B cell (primary cell): ENCODE measurements around the gene MPHOSPH8. TPM values are rescaled to one million over a fixed set of nuclear protein-coding genes. Genes with fewer than 3 reads are reported as not detected.

Experiments used
- ATAC-seq: fragments of 200-7000 bp; cut with Tn5 transposase; one replicate; pipeline ENCODE4 v1.10.0; 2021; ENCODE audit warnings: low read depth, mild to moderate bottlenecking, moderate number of reproducible peaks, moderate library complexity
- CTCF ChIA-PET: fragments of 350-600 bp; sonication (Branson Sonifier 250); formaldehyde crosslinking; loops from one replicate; lab custom pipeline; 2021; ENCODE audit warnings: antibody characterized with exemption, inconsistent platforms; lab: Charles Lee
- POLR2A ChIA-PET: fragments of 350-600 bp; sonication (Branson Sonifier 250); formaldehyde crosslinking; loops from one replicate; lab custom pipeline; 2021; ENCODE audit warnings: antibody characterized with exemption; lab: Charles Lee
- DNase-seq: peaks from one replicate; pipeline ENCODE4 v3.0.0; 2013
- H2AFZ ChIP-seq: 2 replicates; pipeline ENCODE4 v1.6.1; 2012; ENCODE audit warnings: mild to moderate bottlenecking, low read depth, low read length; ENCODE audit not compliant: insufficient read depth, poor library complexity, severe bottlenecking
- H3K27ac ChIP-seq, 2 donors: 1 replicate in 1 of 2; 2 replicates in 1 of 2; pipeline ENCODE4 v1.5.1; 2012 to 2013; ENCODE audit warnings: low read length in 2 of 2, mild to moderate bottlenecking in 2 of 2, moderate library complexity in 1 of 2
- H3K27me3 ChIP-seq, 4 experiments: fragments of 200-600 bp in 1 of 4; sonication (generic) in 1 of 4; replicated peaks in 1 of 4; 1 replicate in 2 of 4; 2 replicates in 2 of 4; pipeline versions ENCODE4 v1.6.1 to v1.7.0; 2013 to 2016; ENCODE audit warnings: low read length in 3 of 4, mild to moderate bottlenecking in 2 of 4, mixed read lengths in 1 of 4, moderate library complexity in 1 of 4; ENCODE audit not compliant: insufficient read depth in 4 of 4, control insufficient read depth in 3 of 4; ENCODE audit errors: control extremely low read depth in 1 of 4
- H3K36me3 ChIP-seq, 2 experiments: replicated peaks in 1 of 2; 1 replicate in 1 of 2; 2 replicates in 1 of 2; pipeline versions ENCODE4 v1.6.1 to v1.7.1; 2013; ENCODE audit warnings: low read length in 1 of 2; ENCODE audit not compliant: insufficient read depth in 2 of 2, control insufficient read depth in 1 of 2; ENCODE audit errors: control extremely low read depth in 1 of 2, extremely low read depth in 1 of 2
- H3K4me1 ChIP-seq, 2 donors: fragments of 200-600 bp in 1 of 2; sonication (generic) in 1 of 2; 1 replicate in 1 of 2; 2 replicates in 1 of 2; pipeline versions ENCODE4 v1.5.1 to v1.6.1; 2013 to 2017; ENCODE audit warnings: low read length in 2 of 2; ENCODE audit not compliant: control insufficient read depth in 2 of 2, insufficient read depth in 2 of 2
- H3K4me2 ChIP-seq: replicated peaks from 2 replicates; pipeline ENCODE3; 2012; ENCODE audit warnings: mild to moderate bottlenecking, low read depth, low read length; ENCODE audit not compliant: poor library complexity, severe bottlenecking
- H3K4me3 ChIP-seq, 5 experiments: fragments of 200-600 bp in 1 of 5; sonication (generic) in 1 of 5; 1 replicate in 3 of 5; 2 replicates in 2 of 5; pipeline versions ENCODE4 v1.5.1 to v1.7.0; 2011 to 2016; ENCODE audit warnings: low read length in 4 of 5, mild to moderate bottlenecking in 4 of 5, low read depth in 2 of 5, control low read depth in 1 of 5, moderate library complexity in 1 of 5; ENCODE audit not compliant: insufficient read depth in 1 of 5; ENCODE audit errors: control extremely low read depth in 1 of 5, extremely low read depth in 1 of 5
- H3K79me2 ChIP-seq: fragments of 200-600 bp; sonication (generic); one replicate; pipeline ENCODE4 v1.6.0; 2016; ENCODE audit warnings: low read length; ENCODE audit not compliant: control insufficient read depth, insufficient read depth
- H3K9ac ChIP-seq: fragments of 200-600 bp; sonication (generic); 2 replicates; pipeline ENCODE4 v1.6.1; 2017; ENCODE audit warnings: mild to moderate bottlenecking, low read length, moderate library complexity
- H3K9me3 ChIP-seq, 3 donors: one replicate each; pipeline versions ENCODE4 v1.6.1 to v1.7.1; 2013; ENCODE audit warnings: low read length in 2 of 3; ENCODE audit not compliant: control insufficient read depth in 2 of 3, insufficient read depth in 1 of 3; ENCODE audit errors: control extremely low read depth in 1 of 3
- H4K20me1 ChIP-seq: 2 replicates; pipeline ENCODE4 v1.6.0; 2012; ENCODE audit warnings: mild to moderate bottlenecking, low read length; ENCODE audit not compliant: insufficient read depth, control insufficient read depth, poor library complexity, severe bottlenecking
- H3K27ac Mint-ChIP-seq: one replicate; pipeline ENCODE4 v1.8.0; 2021; ENCODE audit warnings: mixed read lengths
- H3K27me3 Mint-ChIP-seq: one replicate; pipeline ENCODE4 v1.8.0; 2021; ENCODE audit warnings: mixed read lengths
- H3K4me1 Mint-ChIP-seq: one replicate; pipeline ENCODE4 v1.8.0; 2021; ENCODE audit warnings: mixed read lengths
- H3K4me3 Mint-ChIP-seq: one replicate; pipeline ENCODE4 v1.8.0; 2021; ENCODE audit warnings: mixed read lengths
- H3K9me3 Mint-ChIP-seq: one replicate; pipeline ENCODE4 v1.8.0; 2022; ENCODE audit warnings: mixed read lengths; ENCODE audit not compliant: insufficient read depth
- CTCF ChIP-seq: fragments of 200-600 bp; IDR thresholded peaks from one replicate; pipeline ENCODE4 v1.8.0; 2022; ENCODE audit warnings: antibody characterized with exemption, mild to moderate bottlenecking
- EZH2 ChIP-seq: IDR thresholded peaks from 2 replicates; pipeline ENCODE4 v1.6.1; 2012; ENCODE audit warnings: borderline replicate concordance, low read depth, mild to moderate bottlenecking, moderate library complexity, low read length; ENCODE audit not compliant: insufficient read depth, poor library complexity, severe bottlenecking
- WGBS: methylation state at CpG from one replicate; pipeline ENCODE4 v1.1.5; 2013; ENCODE audit warnings: missing lambda C conversion rate; ENCODE audit not compliant: insufficient coverage; 5-methylcytosine and 5-hydroxymethylcytosine counted together
- intact Hi-C: fragments of 100-400 bp; cut with micrococcal nuclease; formaldehyde crosslinking; loops from one replicate; pipeline ENCODE4 v1.10.0; 2022
- polyA plus RNA-seq: library from polyadenylated mRNA; depleted of rRNA; stranded (reverse); fragments of >200 nt; gene quantifications from 2 replicates; pipeline ENCODE4 v1.2.3, GENCODE V29; 2012
- total RNA-seq, 2 donors: library from RNA; stranded (reverse); fragments of 120-200 nt in 1 of 2; gene quantifications; 1 replicate in 1 of 2; 2 replicates in 1 of 2; pipeline versions ENCODE4 v1.2.3 to v1.2.4, GENCODE V29; 2013 to 2022

Gene MPHOSPH8
- total and polyA plus RNA-seq, 2 donors (not counting 1 experiment from before 2014, with no cell fraction given) = 25.6 to 106 TPM

- Mint-ChIP-seq H3K4me1 (peaks cover 9% of the 10 kb centered on the region), H3K9me3 (no peaks in the 10 kb centered on the region), H3K4me3 (no peak overlapping the region), H3K27me3 (peaks cover 27% of the 10 kb centered on the region), H3K27ac (no peak overlapping the region)
- H3K27ac ChIP-seq = no peak overlapping the region
- TF ChIP-seq CTCF (no peak), EZH2 (no peak)
- H4K20me1 ChIP-seq = no peaks in the 10 kb centered on the region
- POLR2A ChIA-PET = no interaction called here
- no CpG with 5 or more reads among the region's 1 CpG for WGBS
- H3K9me3 ChIP-seq = peaks cover 0 to 6% (median 0%) of the 10 kb centered on the region in 3 donors
- H3K4me1 ChIP-seq = peaks cover 5% of the 10 kb centered on the region in 2 donors
- no peak overlapping the region for H3K4me2 ChIP-seq
- H3K9ac ChIP-seq = no peak overlapping the region
- no peak for ATAC-seq
- H3K36me3 ChIP-seq = no peaks in the 10 kb centered on the region
- H2AFZ ChIP-seq = no peak overlapping the region
- no peaks in the 10 kb centered on the region for H3K79me2 ChIP-seq
- no peak overlapping the region for H3K4me3 ChIP-seq
- intact Hi-C loops = no loop called here
- DNase-seq = no peak
- CTCF ChIA-PET = no interaction called here
- peaks cover 0 to 7% (median 4%) of the 10 kb centered on the region in 4 experiments for H3K27me3 ChIP-seq
These were observed 40.7 kb upstream of the MPHOSPH8 start for GRCh38 chr13:19592657-19593180.

GRCh38 chr13:19596086-19596485 is 37.4 kb upstream of the MPHOSPH8 start:
- no peak for ATAC-seq
- no peak for DNase-seq
- Mint-ChIP-seq H3K9me3 (no peaks in the 10 kb centered on the region), H3K4me1 (peaks cover 5% of the 10 kb centered on the region), H3K27ac (no peak overlapping the region), H3K4me3 (no peak overlapping the region), H3K27me3 (peaks cover 34% of the 10 kb centered on the region)
- Histone ChIP-seq H3K27me3 (peaks cover 0 to 13% (median 2%) of the 10 kb centered on the region in 4 experiments), H2AFZ (no peak overlapping the region), H3K36me3 (no peaks in the 10 kb centered on the region), H3K9ac (no peak overlapping the region), H3K4me1 (peaks cover 4 to 5% of the 10 kb centered on the region in 2 donors), H3K4me3 (no peak overlapping the region), H3K9me3 (no peaks in the 10 kb centered on the region), H4K20me1 (no peaks in the 10 kb centered on the region), H3K27ac (no peak overlapping the region), H3K79me2 (no peaks in the 10 kb centered on the region), H3K4me2 (no peak overlapping the region)
- no CpG with 5 or more reads among the region's 3 CpGs for WGBS
- ChIA-PET CTCF (no interaction called here), POLR2A (no interaction called here)
- no peak for TF ChIP-seq CTCF
- intact Hi-C loops = no loop called here
